HFF-Myc (cell line): Measurements from ENCODE around the gene CREG2.

ENCODE experiments used
- DNase-seq: peaks from one replicate; pipeline ENCODE4 v3.0.0-alpha.2; 2011; ENCODE audit warnings: low read depth; ENCODE audit errors: extremely low read depth
- H3K4me3 ChIP-seq: replicated peaks from 2 replicates; pipeline ENCODE4 v1.5.1; 2011; ENCODE audit warnings: low read depth, mild to moderate bottlenecking, control low read depth, low read length
- CTCF ChIP-seq: IDR thresholded peaks from 2 replicates; pipeline ENCODE4 v1.5.1; 2012; ENCODE audit warnings: mild to moderate bottlenecking, low read depth, low read length, control low read depth; ENCODE audit errors: missing control alignments

Gene CREG2

GRCh38 chr2:101368376-101368775 is 18.9 kb downstream of the CREG2 start:
- no peak for TF ChIP-seq CTCF
- no peak for DNase-seq
- no peak overlapping the region for H3K4me3 ChIP-seq

GRCh38 chr2:101367508-101367907 is 19.8 kb downstream of the CREG2 start:
- TF ChIP-seq CTCF: no peak
- no peak for DNase-seq
- no peak overlapping the region for H3K4me3 ChIP-seq

GRCh38 chr2:101364878-101365277 is 22.4 kb downstream of the CREG2 start:
- no peak overlapping the region for H3K4me3 ChIP-seq
- no peak for TF ChIP-seq CTCF
- no peak for DNase-seq

- TF ChIP-seq CTCF: no peak
- no peak overlapping the region for H3K4me3 ChIP-seq
- DNase-seq: no peak
Observed at GRCh38 chr2:101362777-101363176, 24.5 kb downstream of the CREG2 start.

GRCh38 chr2:101362316-101362715 is 25.0 kb downstream of the CREG2 start:
- no peak for DNase-seq
- TF ChIP-seq CTCF: no peak
- H3K4me3 ChIP-seq: no peak overlapping the region

GRCh38 chr2:101361522-101361921 is 25.8 kb downstream of the CREG2 start:
- H3K4me3 ChIP-seq: no peak overlapping the region
- no peak for TF ChIP-seq CTCF
- DNase-seq: no peak

- TF ChIP-seq CTCF: no peak
- DNase-seq: no peak
- no peak overlapping the region for H3K4me3 ChIP-seq
Observed at GRCh38 chr2:101361121-101361520, 26.2 kb downstream of the CREG2 start.
